ENCODE data around the gene FNIP2.
"Not testable (repeated sequence)": the region's sequence is repeated elsewhere in the genome, so short reads cannot be mapped to it uniquely, and the experiment has no call there.

The FNIP2 gene

DNA sequence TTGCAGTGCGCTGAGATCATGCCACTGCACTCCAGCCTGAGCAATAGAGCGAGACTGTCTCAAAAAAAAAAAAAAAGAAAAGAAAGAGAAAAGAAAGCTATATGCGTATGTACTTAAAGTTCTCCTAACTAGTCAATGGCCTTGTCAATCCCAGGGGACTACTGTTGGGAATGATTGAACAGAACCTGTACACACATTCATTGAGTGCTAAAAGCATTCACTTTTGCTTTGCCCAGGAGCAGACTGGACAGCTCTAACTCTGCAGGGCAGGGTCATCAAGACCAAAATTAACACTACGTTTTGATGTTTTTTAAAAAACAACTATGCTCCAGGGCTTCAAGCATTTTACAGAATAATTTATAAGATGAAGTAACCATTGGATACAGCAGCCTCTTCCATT is 106.2 kb downstream of the FNIP2 start:
- TF ChIP-seq, protein P1, sequence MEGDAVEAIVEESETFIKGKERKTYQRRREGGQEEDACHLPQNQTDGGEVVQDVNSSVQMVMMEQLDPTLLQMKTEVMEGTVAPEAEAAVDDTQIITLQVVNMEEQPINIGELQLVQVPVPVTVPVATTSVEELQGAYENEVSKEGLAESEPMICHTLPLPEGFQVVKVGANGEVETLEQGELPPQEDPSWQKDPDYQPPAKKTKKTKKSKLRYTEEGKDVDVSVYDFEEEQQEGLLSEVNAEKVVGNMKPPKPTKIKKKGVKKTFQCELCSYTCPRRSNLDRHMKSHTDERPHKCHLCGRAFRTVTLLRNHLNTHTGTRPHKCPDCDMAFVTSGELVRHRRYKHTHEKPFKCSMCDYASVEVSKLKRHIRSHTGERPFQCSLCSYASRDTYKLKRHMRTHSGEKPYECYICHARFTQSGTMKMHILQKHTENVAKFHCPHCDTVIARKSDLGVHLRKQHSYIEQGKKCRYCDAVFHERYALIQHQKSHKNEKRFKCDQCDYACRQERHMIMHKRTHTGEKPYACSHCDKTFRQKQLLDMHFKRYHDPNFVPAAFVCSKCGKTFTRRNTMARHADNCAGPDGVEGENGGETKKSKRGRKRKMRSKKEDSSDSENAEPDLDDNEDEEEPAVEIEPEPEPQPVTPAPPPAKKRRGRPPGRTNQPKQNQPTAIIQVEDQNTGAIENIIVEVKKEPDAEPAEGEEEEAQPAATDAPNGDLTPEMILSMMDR (IDR thresholded peaks at IDR 0.05; ENCODE audit: insufficient read depth, low read length, missing control alignments): no peak
- POLR2A ChIA-PET: no interaction called here
- CTCF ChIA-PET: interaction anchor here (0.7 to 1.0 kb wide), 3 partner anchors 9 to 328 kb away, joined by 3 to 5 read pairs (median 3); no protein-coding TSS in a partner anchor
- DNase-seq (ENCODE audit: low read depth, low spot score): no peak
- no peak overlapping the region for H3K4me3 ChIP-seq (ENCODE audit: low read depth, low read length)

DNA sequence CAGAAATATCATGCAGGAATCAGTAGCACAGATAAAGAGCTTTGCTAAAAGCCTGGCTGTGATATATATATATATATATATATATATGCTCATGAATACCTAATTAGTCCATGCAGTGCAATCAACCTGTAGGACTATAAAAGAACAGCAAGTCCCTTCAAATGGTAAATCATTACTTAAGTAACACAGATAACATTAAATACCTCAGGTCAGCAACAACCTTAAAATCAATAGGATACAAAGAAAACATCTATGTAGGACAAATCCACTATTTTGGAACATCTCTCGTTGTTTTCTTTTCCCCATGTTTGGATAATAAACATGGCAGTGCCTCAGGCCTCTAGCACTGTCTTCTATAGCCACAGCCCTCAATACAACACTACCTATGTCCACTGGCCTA is 106.6 kb downstream of the FNIP2 start:
- no peak overlapping the region for H3K4me3 ChIP-seq (ENCODE audit: low read depth, low read length)
- TF ChIP-seq, protein P1 (IDR thresholded peaks at IDR 0.05; ENCODE audit: insufficient read depth, low read length, missing control alignments): no peak
- POLR2A ChIA-PET: no interaction called here
- DNase-seq (ENCODE audit: low read depth, low spot score): no peak
- CTCF ChIA-PET: interaction anchor here (1.0 kb wide), 1 partner anchor 10 kb away, joined by 3 read pairs; no protein-coding TSS in a partner anchor

DNA sequence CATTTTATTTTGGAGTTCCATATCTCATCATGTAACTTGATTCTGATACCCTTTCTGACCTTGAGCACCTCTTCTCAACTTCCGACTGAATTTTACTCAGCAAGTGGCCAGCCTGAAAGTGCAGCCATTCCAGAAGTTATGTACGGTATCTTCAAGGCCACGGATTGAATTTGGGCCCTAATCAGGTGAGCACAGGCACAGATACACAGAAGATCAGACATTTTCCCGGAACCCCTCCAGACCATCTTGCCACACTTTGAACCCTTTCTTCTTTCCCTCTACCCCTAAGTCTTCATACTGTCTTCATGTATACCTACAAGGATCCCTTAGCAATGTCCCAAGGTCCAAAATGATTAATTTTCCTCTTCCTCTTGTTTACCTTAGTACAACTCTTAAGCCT is 108.2 kb downstream of the FNIP2 start:
- POLR2A ChIA-PET: no interaction called here
- no peak overlapping the region for H3K4me3 ChIP-seq (ENCODE audit: low read depth, low read length)
- CTCF ChIA-PET: no interaction called here
- TF ChIP-seq, protein P1 (IDR thresholded peaks at IDR 0.05; ENCODE audit: insufficient read depth, low read length, missing control alignments): no peak
- no peak for DNase-seq (ENCODE audit: low read depth, low spot score)

DNA sequence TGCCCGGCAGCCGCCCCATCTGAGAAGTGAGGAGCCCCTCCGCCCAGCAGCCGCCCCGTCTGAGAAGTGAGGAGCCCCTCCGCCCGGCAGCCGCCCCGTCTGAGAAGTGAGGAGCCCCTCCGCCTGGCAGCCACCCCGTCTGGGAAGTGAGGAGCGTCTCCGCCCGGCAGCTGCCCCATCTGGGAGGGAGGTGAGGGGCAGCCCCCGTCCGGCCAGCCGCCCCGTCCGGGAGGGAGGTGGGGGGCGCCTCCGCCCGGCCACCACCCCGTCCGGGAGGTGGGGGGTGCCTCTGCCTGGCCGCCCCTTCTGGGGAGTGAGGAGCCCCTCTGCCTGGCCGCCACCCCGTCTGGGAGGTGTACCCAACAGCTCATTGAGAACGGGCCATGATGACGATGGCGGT is 113.3 kb downstream of the FNIP2 start:
- POLR2A ChIA-PET; DNase-seq (ENCODE audit: low read depth, low spot score); H3K4me3 ChIP-seq (ENCODE audit: low read depth, low read length); CTCF ChIA-PET: not testable (repeated sequence)

DNA sequence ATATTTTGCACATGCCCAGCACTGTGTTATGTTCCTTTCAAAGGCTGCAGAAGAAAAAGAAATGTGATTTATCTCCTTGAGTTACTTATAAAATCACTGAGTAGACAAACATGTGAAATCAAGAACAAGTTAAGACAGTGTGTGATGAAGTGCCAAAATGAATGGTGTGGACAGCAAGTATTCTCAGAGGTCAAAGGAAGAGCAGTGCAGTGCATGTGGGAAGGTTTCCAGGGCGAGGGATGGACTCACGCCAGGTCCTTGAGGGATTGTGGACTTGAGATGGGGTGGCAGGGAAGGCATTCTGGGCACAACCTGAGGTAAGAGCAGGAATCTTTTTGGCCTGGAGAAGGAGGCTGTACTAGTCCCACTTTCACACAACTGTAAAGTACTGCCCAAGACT is 115.5 kb downstream of the FNIP2 start:
- H3K4me3 ChIP-seq (ENCODE audit: low read depth, low read length): no peak overlapping the region
- TF ChIP-seq, protein P1 (IDR thresholded peaks at IDR 0.05; ENCODE audit: insufficient read depth, low read length, missing control alignments): no peak
- POLR2A ChIA-PET: no interaction called here
- DNase-seq (ENCODE audit: low read depth, low spot score): no peak
- CTCF ChIA-PET: interaction anchor here (1.4 kb wide), 1 partner anchor 10 kb away, joined by 5 read pairs; no protein-coding TSS in a partner anchor

DNA sequence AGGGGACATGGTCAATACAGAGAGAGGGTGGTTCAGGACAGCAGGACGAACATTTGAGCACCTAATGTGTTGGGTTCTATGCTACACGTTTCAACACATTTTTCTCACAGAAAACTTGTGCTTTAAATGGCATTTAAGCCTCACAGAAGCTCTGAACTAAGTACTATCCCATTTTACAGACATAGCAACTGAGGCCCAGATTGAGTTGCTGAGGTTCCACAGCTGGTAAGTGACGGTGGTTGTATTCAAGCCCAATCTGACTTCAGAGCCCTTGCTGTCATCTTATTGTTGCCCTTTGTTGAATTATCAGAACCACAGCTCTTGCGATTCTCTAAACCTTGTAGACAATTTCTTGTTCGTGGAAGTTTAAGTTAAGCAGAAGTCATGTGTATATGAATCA is 116.7 kb downstream of the FNIP2 start:
- POLR2A ChIA-PET: no interaction called here
- no peak overlapping the region for H3K4me3 ChIP-seq (ENCODE audit: low read depth, low read length)
- CTCF ChIA-PET: interaction anchor here (1.4 kb wide), 1 partner anchor 11 kb away, joined by 3 read pairs; no protein-coding TSS in a partner anchor
- no peak for DNase-seq (ENCODE audit: low read depth, low spot score)
- TF ChIP-seq, protein P1 (IDR thresholded peaks at IDR 0.05; ENCODE audit: insufficient read depth, low read length, missing control alignments): no peak

DNA sequence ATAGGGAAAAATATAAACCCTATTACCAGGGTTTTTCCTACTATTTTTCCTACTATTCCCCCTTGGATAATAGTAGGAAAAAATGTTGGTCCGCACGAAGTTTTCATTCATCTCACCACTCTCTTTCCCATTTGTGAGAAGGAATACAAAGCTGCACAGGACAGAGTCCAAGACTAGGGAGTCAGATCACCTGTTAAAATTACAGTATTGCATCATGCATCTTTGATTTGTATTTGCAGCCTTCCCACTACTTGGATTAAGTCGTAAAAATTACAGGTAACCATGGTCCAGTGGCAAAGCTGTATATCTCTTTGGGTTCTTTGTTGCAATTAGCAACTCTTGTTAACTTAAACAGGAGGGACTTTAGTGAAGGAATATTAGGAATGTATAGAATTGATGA is 121.5 kb downstream of the FNIP2 start:
- no peak overlapping the region for H3K4me3 ChIP-seq (ENCODE audit: low read depth, low read length)
- no peak for DNase-seq (ENCODE audit: low read depth, low spot score)
- TF ChIP-seq, protein P1 (IDR thresholded peaks at IDR 0.05; ENCODE audit: insufficient read depth, low read length, missing control alignments): no peak
- ChIA-PET CTCF (no interaction called here), POLR2A (no interaction called here)
